Spleen (tissue), 7 donors: ENCODE results near the gene AKR1B15.

Source experiments
- POLR2A ChIP-seq, 3 donors: fragments of 450-650 bp; IDR thresholded peaks; one replicate each; pipeline ENCODE4 v1.5.1; 2017; ENCODE audit warnings: antibody characterized with exemption in 3 of 3, mild to moderate bottlenecking in 1 of 3
- TF ChIP-seq, protein P1 (sequence below), 11 experiments: fragments of 200-600 bp in 7 of 11; fragments of 450-650 bp in 4 of 11; sonication (generic) in 4 of 11; IDR thresholded peaks in 8 of 11; conservative IDR thresholded peaks in 3 of 11; 1 replicate in 7 of 11; 2 replicates in 4 of 11; pipeline versions ENCODE4 v1.4.0 to v1.8.0; 2016 to 2021; ENCODE audit warnings: antibody characterized with exemption in 11 of 11, inconsistent platforms in 4 of 11, mild to moderate bottlenecking in 1 of 11
- donor health status: DM: no; HTN: no; CAD: no; lungs with moderate emphysema.
- donor health status: DM: no; HTN: no; CAD: no.
- donor health status: DM: no; HTN: no; CAD: no.

DNA sequence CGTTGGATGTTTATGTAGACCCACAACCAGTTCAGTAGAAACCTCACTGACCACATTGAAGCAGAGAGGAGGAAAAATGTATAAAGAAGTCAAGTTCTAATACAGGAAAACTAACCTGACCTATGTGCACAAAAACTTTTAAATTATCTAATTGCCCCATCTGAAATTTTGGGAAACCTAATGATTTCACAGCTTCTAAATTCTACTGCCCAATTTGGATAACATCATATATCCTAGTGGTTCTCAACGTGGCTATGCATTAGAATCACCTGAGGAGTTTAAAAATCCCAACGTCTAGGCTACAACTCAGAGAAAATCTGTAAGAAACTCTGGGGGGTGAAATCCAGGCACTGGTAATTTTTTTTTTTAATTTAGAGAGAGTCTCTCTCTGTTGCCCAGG, 14.3 kb upstream of the AKR1B15 start:
- TF ChIP-seq POLR2A (IDR thresholded peaks at IDR 0.05) = no peak
- TF ChIP-seq, protein P1, sequence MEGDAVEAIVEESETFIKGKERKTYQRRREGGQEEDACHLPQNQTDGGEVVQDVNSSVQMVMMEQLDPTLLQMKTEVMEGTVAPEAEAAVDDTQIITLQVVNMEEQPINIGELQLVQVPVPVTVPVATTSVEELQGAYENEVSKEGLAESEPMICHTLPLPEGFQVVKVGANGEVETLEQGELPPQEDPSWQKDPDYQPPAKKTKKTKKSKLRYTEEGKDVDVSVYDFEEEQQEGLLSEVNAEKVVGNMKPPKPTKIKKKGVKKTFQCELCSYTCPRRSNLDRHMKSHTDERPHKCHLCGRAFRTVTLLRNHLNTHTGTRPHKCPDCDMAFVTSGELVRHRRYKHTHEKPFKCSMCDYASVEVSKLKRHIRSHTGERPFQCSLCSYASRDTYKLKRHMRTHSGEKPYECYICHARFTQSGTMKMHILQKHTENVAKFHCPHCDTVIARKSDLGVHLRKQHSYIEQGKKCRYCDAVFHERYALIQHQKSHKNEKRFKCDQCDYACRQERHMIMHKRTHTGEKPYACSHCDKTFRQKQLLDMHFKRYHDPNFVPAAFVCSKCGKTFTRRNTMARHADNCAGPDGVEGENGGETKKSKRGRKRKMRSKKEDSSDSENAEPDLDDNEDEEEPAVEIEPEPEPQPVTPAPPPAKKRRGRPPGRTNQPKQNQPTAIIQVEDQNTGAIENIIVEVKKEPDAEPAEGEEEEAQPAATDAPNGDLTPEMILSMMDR (IDR thresholded peaks at IDR 0.05 in 8 of 11, conservative IDR thresholded peaks at IDR 0.05 in 3 of 11) = no peak
